HT1080 (cell line): ENCODE results near the gene SSBP3. TPM values are rescaled to one million over a fixed set of nuclear protein-coding genes. Genes with fewer than 3 reads are reported as not detected.
"Not testable (repeated sequence)": the region's sequence is repeated elsewhere in the genome, so short reads cannot be mapped to it uniquely, and the experiment has no call there.

Experiments
- DNase-seq: peaks from one replicate; pipeline ENCODE4 v3.0.0-alpha.2; 2015; ENCODE audit warnings: low read depth
- polyA plus RNA-seq, 2 experiments: library from polyadenylated mRNA; depleted of rRNA; stranded (reverse); fragments of >200 nt; gene quantifications; 2 replicates each; pipeline ENCODE4 v1.2.3, GENCODE V29; 2015
- total RNA-seq: library from RNA; depleted of rRNA; stranded (reverse); fragments of >200 nt; shearing (Covaris generic); gene quantifications from 2 replicates; pipeline ENCODE4 v1.2.3, GENCODE V29; 2014; rRNA removed

Gene SSBP3
- 28.9 and 44.1 TPM in 2 replicates for total RNA-seq
- polyA plus RNA-seq (2015; cell fraction: cytosol; rRNA removed) = 84.8 and 95.0 TPM in 2 replicates
- polyA plus RNA-seq (2015; cell fraction: nucleus; rRNA removed) = 54.5 and 59.2 TPM in 2 replicates

DNA sequence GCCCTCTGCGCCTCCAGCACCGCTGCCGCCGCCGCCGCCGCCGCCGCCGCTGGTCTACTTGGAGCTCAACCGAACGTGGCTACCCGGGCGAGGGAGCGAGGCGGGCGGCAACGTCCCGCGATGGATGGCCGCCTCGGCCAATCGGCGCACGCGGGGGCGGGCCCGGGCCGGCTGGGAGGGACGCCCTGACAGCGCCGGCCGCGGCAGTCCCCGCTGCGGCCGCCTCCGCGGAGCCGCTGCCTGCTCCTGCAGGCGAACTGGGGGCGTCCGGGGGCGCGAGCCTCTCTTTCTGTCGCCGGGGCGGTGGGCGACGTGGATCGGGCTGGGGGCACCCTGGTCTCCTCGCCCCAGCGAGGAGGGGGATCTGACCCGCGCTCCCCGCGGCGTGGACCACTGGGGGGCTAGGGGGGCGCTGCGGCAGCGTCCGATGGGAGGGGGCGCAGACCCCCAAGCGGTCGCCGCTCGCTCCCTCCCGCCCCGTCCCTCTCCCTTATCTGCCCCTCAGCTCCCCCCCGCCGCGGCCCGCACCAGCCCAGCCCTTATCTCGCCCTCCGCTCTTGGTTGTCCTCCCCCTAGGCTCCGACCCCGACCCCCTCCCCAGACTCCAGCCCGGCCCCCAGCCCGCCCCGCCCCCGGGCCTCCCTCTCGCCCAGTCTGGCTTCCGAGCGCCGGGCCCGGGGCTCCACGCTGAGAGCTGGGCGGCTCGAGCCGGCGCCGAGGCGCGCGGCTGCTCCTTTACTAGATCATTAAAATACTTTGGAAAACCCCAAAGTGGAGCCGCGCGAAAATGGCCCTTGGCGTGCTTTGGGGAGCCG, at the start of gene SSBP3:
TSS of gene SSBP3 (minus strand) at position 56 of the 815 bp plus-strand sequence.
- peak; percentile 88 for DNase-seq

- DNase-seq = no peak
Measured at GRCh38 chr1:54453509-54453908, 47.3 kb upstream of the SSBP3 start.

GRCh38 chr1:54453022-54453421, 46.8 kb upstream of the SSBP3 start:
- no peak for DNase-seq

GRCh38 chr1:54449431-54449830, 43.2 kb upstream of the SSBP3 start:
- not testable (repeated sequence) for DNase-seq

DNA sequence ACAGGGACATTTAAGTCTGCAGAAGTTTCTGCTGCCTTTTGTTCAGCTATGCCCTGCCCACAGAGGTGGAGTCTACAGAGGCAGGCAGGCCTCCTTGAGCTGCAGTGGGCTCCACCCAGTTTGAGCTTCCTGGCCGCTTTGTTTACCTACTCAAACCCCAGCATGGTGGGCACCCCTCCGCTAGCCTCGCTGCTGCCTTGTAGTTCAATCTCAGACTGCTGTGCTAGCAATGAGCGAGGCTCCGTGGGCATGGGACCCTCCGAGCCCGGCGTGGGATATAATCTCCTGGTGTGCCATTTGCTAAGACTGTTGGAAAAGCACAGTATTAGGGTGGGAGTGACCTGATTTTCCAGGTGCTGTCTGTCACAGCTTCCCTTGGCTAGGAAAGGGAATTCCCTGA, 42.6 kb upstream of the SSBP3 start:
- DNase-seq = not testable (repeated sequence)

DNA sequence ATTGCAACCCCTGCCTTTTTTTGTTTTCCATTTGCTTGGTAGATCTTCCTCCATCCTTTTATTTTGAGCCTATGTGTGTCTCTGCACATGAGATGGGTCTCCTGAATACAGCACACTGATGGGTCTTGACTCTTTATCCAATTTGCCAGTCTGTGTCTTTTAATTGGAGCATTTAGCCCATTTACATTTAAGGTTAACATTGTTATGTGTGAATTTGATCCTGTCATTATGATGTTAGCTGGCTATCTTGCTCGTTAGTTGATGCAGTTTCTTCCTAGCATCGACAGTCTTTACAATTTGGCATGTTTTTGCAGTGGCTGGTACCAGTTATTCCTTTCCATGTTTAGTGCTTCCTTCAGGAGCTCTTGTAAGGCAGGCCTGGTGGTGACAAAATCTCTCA, 40.9 kb upstream of the SSBP3 start:
- not testable (repeated sequence) for DNase-seq

- no peak for DNase-seq
Measured at GRCh38 chr1:54442185-54442584, 36.0 kb upstream of the SSBP3 start.

- no peak for DNase-seq
Measured at GRCh38 chr1:54439550-54440223, 33.5 kb upstream of the SSBP3 start.

DNA sequence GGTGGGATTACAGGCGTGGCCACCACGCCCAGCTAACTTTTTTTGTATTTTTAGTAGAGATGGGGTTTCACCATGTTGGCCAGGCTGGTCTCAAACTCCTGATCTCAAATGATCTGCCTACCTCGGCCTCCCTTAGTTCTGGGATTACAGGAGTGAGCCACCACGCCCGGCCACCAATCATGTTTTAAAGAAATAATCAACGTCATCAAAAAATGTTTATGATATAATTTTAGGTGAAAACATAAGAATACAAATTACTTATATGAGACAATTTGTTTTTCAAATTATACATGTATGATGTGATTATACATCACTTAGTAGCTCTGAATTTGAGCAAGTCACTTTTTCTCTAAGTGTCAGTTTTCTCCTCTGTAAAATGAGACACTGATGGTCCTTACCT, 31.6 kb upstream of the SSBP3 start:
- DNase-seq = no peak

GRCh38 chr1:54436826-54437225, 30.6 kb upstream of the SSBP3 start:
- no peak for DNase-seq

- DNase-seq = no peak
Measured at GRCh38 chr1:54429838-54430237, 23.6 kb upstream of the SSBP3 start.

DNA sequence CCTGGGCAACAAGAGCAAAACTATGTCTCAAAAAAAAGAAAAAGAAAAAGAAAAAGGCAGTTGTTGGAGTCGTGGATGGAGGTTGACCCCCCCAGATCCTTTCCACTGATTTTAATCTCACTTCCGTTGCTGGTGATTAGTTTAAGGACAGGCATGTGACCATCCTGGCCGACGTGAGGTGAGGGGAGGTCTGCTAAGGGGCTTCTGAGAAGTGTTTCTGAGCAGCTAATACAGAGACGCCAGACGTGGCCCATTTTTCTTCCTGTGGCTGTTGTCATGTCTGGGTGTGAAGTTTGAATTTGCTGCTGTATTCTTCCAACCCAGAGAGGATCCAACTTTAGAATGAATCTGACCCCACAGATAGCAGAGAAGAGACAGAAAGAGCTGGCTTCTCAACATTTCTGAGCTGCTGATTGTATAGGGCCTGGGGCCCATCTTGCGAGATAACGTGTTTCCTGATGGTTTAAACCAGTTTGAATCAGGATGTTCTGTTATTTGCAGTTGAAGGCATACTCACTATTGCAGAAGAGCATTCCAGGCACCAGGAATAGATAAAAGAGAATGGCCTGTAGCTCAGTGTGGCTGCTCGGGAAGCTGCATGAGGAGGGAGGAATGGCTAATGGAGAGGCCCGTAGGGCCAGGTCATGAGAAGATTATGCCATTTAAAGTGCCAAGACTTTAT, 22.8 kb upstream of the SSBP3 start:
- no peak for DNase-seq

DNA sequence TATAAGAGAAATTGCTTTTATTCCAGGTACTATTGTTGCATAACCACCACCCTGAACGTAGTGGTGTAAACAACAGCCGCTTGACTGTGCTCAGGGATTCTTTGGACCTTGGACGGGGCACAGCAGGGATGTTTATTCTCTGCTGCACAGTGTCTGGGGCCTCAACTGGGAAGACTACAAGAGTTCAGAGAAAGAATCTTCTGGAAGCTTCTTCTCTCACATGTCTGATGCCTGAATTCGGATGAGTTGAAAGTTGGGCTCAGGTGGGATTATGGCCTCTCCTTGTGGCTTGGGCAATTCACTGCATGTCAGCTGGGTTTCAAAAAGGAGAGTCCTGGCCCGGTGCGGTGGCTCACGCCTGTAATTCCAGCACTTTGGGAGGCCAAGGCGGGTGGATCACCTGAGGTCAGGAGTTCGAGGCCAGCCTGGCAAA, 19.0 kb upstream of the SSBP3 start:
- DNase-seq = no peak

DNA sequence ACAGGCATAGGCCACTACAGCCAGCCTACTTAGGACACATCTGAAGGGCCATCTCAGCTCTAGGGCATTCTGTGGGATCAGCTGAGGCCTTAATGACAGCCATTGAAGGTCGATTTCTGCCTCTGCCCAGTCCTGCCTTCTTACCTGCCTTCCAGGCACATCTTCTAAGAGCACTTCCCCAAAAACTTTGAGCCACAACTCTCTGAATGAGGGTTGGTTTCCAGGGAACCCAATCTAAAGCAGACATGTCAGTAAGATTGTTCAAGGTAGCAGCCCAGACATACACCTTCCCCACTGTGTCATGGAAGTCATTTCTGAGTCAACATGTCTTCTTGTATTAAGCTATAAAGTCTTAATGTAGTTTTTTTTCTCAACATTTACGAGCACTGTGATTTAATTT, 18.2 kb upstream of the SSBP3 start:
- DNase-seq = no peak

DNA sequence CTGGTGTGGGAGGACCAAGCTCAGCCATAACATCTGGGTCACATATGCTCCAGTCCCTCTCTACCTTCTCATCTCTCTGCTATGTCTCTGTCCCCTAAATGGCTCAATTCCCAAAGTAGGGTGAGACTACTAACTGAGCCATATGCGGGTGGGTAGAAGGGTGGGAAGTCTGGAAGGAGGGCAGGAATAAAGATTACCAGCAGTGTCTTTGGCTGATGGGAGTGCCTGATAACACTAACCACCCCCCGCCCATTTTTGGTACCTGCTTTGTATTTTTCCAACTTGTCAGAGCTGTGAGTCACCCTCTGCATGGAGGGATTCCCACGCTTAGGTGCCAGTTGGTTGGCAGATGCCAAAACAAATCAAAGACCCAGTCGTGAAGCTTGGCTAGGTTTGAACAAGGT, 14.9 kb upstream of the SSBP3 start:
- peak; percentile 81 for DNase-seq

- DNase-seq = not testable (repeated sequence)
Measured at GRCh38 chr1:54418598-54418997, 12.4 kb upstream of the SSBP3 start.

- DNase-seq = no peak
Measured at GRCh38 chr1:54417123-54417522, 10.9 kb upstream of the SSBP3 start.

DNA sequence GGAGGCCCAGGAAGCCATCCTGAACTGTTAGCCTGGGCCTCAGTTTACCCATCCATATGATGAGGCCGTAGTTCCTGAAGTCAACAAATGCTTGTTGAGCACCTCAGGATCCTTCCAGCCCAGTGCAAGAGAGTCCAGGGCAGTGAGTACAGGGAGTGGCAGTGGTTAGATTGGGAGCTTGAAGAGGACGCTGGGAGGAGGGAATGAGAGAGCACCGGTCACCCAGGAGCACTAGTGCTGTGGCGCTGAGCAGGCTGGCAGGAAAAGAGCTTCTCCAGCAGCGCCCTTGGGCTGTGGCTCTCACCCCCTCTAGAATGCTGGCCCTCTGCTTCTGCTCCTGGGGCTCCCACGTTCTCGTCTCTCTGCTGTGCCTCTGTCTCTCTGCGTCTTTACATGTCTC, 10.2 kb upstream of the SSBP3 start:
- no peak for DNase-seq

DNA sequence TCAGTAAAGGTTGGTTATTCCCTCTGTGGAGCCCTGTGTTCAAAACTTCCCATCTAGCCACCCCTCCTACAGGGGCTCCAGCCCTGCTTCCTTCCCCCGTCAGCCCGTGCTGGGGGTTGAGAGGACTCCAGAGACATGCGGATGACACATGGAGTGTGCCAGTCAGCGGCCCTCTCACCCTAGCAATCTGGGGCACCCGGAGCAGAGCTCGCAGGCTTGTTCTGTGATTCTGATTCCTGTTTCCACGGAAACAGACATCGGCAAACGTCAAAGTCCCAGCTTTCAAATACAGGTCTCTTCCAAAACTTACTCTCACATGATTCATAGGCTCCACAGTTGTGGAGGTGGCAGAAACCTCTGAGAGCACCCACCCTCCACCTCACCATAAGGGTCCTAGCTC, 9.8 kb upstream of the SSBP3 start:
- DNase-seq = no peak

GRCh38 chr1:54415533-54415932, 9.3 kb upstream of the SSBP3 start:
- no peak for DNase-seq

- no peak for DNase-seq
Measured at GRCh38 chr1:54413732-54414131, 7.5 kb upstream of the SSBP3 start.

- peak; percentile 85 for DNase-seq
Measured at GRCh38 chr1:54413295-54413694, 7.1 kb upstream of the SSBP3 start.
